Urinary bladder (tissue), 4 donors: ENCODE measurements around the gene NSMCE1. TPM values are rescaled to one million over a fixed set of nuclear protein-coding genes. Genes with fewer than 3 reads are reported as not detected.
"Not testable (repeated sequence)": the region's sequence is repeated elsewhere in the genome, so short reads cannot be mapped to it uniquely, and the experiment has no call there.

ENCODE experiments used
- DNase-seq: peaks from one replicate; pipeline ENCODE4 v3.0.0-alpha.2; 2015; ENCODE audit errors: extremely low spot score
- H3K27ac ChIP-seq: one replicate; pipeline ENCODE4 v1.5.1; 2013; ENCODE audit warnings: low read depth, mild to moderate bottlenecking, moderate library complexity
- H3K36me3 ChIP-seq: one replicate; pipeline ENCODE4 v1.6.1; 2013; ENCODE audit warnings: mild to moderate bottlenecking, moderate library complexity; ENCODE audit not compliant: insufficient read depth
- H3K4me1 ChIP-seq: one replicate; pipeline ENCODE4 v1.6.1; 2013; ENCODE audit warnings: mild to moderate bottlenecking, moderate library complexity; ENCODE audit not compliant: insufficient read depth
- H3K4me3 ChIP-seq: one replicate; pipeline ENCODE4 v1.5.1; 2013; ENCODE audit warnings: low read depth, low read length
- WGBS: extraction: QIAGEN DNeasy Blood & Tissue Kit; methylation state at CpG from one replicate; pipeline ENCODE4 v1.1.7; 2013; 5-methylcytosine and 5-hydroxymethylcytosine counted together
- polyA plus RNA-seq: library from polyadenylated mRNA; stranded (reverse); fragments of 200-250 nt; gene quantifications from one replicate; pipeline ENCODE4 v1.2.3, GENCODE V29; 2013
- total RNA-seq: library from RNA; depleted of rRNA; stranded (reverse); fragments of >200 nt; gene quantifications from one replicate; pipeline ENCODE4 v1.2.3, GENCODE V29; 2014
- donor health status: healthy with polysubstance abuse.
- donor health status: healthy.

The NSMCE1 gene
- total and polyA plus RNA-seq, 2 donors: 33.9 to 76.3 TPM

DNA sequence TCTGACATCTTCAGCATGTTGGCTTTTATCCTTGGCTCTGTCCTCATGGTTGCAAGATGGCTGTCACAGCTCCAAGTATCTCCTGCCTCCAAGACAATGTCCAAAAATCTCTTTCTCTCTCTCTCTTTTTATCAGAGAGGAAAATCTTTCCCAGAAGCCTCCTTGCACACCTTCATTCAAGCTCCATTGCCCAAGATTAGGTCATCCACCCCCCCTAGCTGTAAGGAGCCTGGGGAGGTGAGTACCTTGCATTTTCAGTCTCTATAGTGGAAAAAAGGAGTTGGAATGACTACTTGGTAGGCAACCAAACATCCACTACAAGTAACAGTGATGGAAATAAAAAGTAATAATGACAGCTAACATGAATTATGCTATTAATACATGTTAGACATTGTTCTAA is 22.0 kb upstream of the NSMCE1 start:
- Histone ChIP-seq H3K27ac (no peak overlapping the region), H3K36me3 (no peaks in the 10 kb centered on the region), H3K4me3 (no peak overlapping the region), H3K4me1 (no peaks in the 10 kb centered on the region)
- DNase-seq: no peak

DNA sequence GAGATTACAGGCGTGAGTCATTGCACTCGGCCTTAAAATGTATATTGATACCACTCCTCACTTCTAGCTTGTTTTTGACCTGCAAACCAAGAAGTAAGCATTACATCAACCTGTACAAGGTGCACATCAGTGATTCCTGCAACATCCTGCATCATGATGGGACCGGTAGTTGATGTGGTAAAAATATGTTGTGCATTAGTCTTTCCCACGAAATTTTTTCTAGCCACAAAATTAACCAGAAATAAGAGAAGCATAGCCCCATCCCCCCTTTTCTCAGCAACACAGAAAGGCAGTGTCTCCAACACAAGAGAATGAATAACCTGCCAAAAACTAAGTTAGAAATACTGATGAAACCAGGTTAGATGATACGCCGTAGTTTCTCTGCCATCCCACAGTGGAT is 21.1 kb upstream of the NSMCE1 start:
- DNase-seq: no peak
- H3K4me1 ChIP-seq: no peaks in the 10 kb centered on the region
- H3K36me3 ChIP-seq: no peaks in the 10 kb centered on the region
- WGBS: 85% methylated on average over 6 of the region's 6 CpGs
- no peak overlapping the region for H3K27ac ChIP-seq
- H3K4me3 ChIP-seq: no peak overlapping the region

DNA sequence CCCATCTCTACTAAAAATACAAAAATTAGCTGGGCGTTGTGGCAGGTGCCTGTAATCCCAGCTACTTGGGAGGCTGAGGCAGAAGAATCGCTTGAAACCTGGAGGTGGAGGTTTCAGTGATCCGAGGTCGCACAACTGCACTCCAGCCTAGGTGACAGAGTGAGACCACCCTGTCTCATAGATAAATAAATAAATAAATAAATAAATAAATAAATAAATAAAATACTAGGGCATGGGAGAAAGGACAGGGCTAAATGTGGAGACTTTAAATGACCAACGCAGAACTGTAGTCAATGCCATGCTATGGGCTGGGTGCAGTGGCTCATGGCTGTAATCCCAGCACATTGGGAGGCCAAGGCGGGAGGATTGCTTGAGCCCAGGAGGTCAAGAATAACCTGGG is 19.7 kb upstream of the NSMCE1 start:
- 98% methylated on average over 6 of the region's 6 CpGs for WGBS
- not testable (repeated sequence) for DNase-seq, H3K4me3 ChIP-seq, H3K36me3 ChIP-seq, H3K4me1 ChIP-seq, H3K27ac ChIP-seq

DNA sequence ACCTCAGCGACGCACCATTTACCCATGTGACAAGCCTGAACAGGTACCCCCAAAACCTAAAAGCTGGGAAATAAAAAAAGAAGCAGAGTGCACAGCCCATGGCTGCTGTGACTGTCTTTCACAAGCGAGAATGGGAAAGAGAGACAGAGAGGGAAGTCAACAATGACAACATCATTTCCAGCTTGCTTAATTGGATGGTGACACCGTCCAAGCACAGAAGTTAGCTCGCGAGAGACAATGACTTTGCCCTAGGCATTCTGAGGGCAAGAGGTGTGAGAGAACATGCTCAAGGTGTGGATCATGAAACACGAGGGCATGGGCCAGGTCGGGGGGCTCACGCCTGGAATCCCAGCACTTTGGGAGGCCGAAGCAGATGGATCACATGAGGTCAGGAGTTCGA is 19.3 kb upstream of the NSMCE1 start:
- H3K4me1 ChIP-seq: no peaks in the 10 kb centered on the region
- no peak for DNase-seq
- WGBS: 92% methylated on average over 11 of the region's 11 CpGs
- H3K27ac ChIP-seq: no peak overlapping the region
- H3K4me3 ChIP-seq: no peak overlapping the region
- no peaks in the 10 kb centered on the region for H3K36me3 ChIP-seq

DNA sequence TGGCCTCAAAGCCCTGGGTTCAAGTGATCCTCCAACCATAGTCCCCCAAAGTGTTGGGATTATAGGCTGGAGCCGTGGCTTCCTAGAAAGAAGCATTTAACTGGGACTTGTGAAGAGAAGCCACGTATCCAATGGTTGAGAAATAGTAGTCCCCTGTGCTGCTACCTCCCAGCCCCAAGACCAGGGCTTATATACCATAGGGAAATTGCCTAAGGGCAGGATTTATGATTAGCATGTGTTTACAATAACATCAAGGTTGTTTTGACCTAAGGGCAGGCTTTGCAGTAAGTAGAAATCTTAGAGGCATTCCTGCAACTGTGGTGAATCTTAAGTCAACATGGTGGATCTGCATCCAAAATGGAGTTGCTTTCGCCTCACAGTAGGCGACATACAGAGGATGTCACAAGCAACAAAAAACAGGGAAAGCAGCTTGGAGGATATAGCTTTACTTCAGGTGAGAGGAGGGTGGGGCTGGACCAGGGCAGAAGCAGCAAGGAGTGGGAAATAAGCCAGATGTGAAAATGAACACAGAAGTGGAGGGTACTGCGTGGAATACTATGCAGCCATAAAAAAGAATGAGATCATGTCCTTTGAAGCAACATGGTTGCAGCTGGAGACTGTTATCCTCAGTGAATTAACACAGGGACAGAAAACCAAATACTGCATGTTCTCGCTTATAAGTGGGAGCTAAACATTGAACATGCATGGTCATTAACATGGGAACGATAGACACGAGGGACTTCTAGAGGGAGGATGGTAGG is 18.7 kb upstream of the NSMCE1 start:
- Histone ChIP-seq H3K27ac (no peak overlapping the region), H3K4me1 (no peaks in the 10 kb centered on the region), H3K36me3 (no peaks in the 10 kb centered on the region), H3K4me3 (no peak overlapping the region)
- WGBS: 96% methylated on average over 8 of the region's 8 CpGs
- DNase-seq: no peak

DNA sequence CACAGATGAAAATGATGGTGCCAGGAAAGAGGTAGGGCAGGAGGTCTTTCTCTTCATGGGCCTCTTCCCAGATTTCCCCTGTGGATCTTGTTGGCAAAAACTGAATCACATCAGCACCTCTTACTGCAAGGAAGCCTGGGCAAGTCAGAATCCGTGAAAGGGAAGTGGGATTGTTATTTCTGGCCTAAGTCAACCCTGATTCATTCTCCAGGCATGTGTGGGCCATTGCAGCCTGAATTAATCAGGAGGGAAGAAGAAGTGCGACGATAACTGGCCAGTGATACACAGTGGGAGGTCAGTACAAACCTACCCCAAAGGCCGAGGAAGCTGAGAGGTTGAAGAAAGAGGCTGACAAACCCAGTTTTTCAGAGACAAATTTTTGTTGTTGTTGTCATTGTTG is 17.9 kb upstream of the NSMCE1 start:
- Histone ChIP-seq H3K36me3 (no peaks in the 10 kb centered on the region), H3K4me3 (no peak overlapping the region), H3K4me1 (no peaks in the 10 kb centered on the region), H3K27ac (no peak overlapping the region)
- no peak for DNase-seq
- WGBS: 47% methylated on average over 4 of the region's 4 CpGs

DNA sequence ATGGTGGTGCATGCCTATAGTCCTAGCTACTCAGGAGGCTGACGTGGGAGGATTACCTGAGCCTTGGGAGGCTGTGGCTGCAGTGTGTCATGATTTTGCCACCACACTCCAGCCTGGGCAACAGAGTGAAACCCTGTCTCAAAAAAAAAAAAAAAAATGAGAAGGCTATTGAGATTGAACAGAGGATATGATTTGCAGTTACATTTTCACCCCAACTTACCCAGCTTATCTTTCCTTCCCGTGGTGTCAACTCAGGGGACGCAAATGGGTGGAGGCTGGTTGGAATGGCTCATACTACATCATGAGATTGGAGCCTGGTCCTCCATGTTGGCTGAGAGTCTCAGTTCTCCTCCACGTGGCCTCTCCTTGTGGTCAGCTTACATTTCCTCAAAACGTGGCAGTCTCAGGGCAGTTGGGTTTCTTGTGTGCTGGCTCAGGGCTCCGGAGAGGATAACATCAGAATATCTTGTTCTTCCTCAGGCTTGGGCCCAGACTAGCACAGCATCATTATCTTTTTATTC is 17.2 kb upstream of the NSMCE1 start:
- H3K4me1 ChIP-seq: no peaks in the 10 kb centered on the region
- H3K27ac ChIP-seq: no peak overlapping the region
- no peak for DNase-seq
- no peak overlapping the region for H3K4me3 ChIP-seq
- 81% methylated on average over 6 of the region's 6 CpGs for WGBS
- no peaks in the 10 kb centered on the region for H3K36me3 ChIP-seq

DNA sequence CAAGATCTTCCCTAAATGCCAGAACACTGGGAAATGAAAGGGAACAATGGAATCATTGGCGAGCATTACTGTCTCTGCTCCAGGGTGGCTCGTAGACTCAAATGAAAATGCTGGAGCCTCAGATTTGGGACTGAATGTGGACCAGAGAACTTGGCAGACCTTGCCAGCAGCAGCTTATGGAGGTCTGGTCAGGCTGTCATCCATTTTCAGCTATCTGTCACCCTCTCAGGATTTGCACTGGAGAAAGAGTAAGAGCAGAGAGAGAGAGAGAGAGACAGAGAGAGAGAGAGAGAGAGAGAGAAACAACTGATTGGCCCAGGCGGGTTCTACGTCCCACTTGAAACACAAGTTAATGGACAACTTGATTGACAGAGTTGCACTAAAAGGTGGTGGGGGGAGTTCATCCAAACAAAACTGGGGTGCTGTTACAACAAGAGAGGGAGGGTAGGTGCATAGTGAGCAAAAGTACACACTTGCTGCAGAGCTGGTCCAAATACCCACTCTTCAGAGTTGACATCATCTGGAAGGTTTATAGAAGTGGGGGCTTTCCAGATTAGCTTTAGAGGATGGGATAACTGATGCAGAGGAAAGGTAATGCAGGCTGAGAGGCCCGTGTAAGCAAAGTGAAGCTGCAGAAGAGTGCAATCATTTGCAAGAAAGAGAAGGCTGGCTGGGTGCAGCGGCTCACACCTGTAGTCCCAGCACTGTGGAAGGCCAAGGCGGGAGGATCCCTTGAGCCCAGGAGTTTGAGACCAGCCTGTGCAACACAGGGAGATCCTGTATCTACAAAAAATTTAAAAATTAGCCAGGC is 16.5 kb upstream of the NSMCE1 start:
- Histone ChIP-seq H3K27ac (no peak overlapping the region), H3K4me1 (no peaks in the 10 kb centered on the region), H3K4me3 (no peak overlapping the region), H3K36me3 (no peaks in the 10 kb centered on the region)
- DNase-seq: no peak
- 80% methylated on average over 7 of the region's 7 CpGs for WGBS

DNA sequence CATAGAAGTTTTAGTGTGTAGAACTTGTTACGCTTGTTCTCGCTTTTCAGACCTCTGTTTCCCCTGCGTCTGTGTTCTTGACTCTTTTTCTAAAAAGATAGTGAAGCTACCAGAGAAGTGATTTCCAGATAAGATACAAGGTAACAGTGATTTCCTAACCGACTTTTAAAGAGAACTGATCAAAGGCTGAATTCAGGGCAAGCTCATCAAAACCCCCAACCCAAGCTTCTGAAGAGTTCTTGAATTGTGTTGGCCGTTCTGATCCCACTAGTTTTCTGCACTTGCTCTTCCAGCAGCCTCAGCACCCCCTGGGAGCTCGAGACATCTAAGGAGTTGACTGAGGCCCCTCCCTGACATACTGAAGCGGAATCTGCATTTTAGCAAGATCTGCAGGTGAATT is 12.7 kb upstream of the NSMCE1 start:
- WGBS: 68% methylated on average over 7 of the region's 7 CpGs
- Histone ChIP-seq H3K4me3 (no peak overlapping the region), H3K27ac (no peak overlapping the region), H3K36me3 (no peaks in the 10 kb centered on the region), H3K4me1 (no peaks in the 10 kb centered on the region)
- no peak for DNase-seq

DNA sequence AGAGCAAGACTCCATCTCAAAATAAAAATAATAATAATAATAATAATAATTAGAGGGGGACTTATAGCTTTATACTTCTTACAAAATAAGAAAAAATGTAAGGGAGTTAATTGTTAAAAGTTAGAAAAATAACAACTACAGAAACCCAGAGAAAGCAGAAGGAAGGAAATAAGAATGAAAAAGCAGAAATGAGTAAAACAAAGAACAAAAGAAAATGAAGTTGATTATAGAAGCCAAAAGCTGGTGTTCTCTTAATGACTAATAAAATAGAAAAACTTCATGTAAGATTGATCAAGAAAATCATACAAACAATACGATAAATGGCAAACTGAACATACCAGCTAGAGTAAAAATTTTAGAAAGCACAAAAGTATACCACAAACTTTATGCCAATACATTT is 6.8 kb upstream of the NSMCE1 start:
- no peak for DNase-seq
- no peaks in the 10 kb centered on the region for H3K4me1 ChIP-seq
- WGBS: 91% methylated on average over 1 of the region's 1 CpG

DNA sequence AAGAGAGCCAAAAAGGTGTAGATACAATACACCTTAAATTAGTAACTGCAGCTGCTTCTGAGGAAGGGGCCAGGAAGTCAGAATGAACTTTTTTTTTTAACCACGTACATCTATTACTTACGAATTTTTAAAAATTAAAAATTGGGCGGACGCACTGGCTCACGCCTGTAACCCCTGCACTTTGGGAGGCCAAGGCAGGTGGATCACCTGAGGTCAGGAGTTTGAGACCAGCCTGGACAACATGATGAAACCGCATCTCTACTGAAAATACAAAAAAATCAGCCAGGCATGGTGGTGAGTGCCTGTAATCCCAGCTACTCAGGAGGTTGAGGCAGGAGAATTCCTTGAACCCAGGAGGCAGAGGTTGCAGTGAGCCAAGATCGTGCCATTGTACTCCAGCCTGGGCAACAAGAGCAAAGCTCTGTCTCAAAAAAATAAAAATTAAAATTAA is 5.9 kb upstream of the NSMCE1 start:
- whole genome bisulfite sequencing: 91% methylated on average over 7 of the region's 7 CpGs
- not testable (repeated sequence) for H3K27ac ChIP-seq

More for the DNA sequence above, 6.8 kb upstream of the NSMCE1 start:
- H3K36me3 ChIP-seq: no peaks in the 10 kb centered on the region
- H3K4me3 ChIP-seq: no peak overlapping the region
- H3K27ac ChIP-seq: no peak overlapping the region

DNA sequence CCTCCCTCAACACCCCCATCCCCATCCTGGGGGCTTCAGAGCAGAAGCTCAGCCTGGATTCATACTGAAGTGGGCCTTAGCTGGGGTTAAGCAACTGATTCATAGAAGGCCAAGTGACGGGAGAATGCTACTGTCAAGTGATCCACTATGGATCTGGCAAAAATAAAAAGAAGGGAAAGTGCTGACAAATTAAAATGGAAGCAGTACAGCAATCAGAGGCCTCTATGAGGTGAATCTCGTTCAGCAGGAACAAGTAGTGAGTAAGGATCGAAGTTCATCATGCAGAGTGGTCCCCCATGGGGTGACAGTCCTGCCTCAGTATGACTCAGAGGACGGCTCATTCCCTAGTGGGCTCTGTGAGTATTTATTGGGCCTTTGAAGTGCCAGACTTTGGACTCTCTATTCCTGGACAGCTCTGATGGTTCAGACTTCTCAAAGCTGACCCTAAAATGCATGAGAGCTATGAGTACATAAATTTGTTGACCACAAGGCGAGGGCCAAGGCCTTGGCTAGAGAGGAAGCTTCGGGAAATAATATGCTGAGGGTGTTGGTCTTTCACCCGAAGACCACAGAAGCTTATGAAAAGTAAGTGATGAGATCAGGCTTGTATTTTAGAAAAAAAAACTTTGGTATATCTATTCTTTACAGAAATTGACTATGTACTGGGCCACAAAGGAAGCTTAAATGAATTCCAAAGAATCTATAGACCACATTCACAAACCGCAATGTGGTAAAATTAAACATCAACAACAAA is 5.3 kb upstream of the NSMCE1 start:
- H3K4me3 ChIP-seq: no peak overlapping the region
- no peak overlapping the region for H3K27ac ChIP-seq
- no peaks in the 10 kb centered on the region for H3K4me1 ChIP-seq
- DNase-seq: no peak
- 77% methylated on average over 8 of the region's 8 CpGs for whole genome bisulfite sequencing
- H3K36me3 ChIP-seq: no peaks in the 10 kb centered on the region

More for the DNA sequence above, 5.9 kb upstream of the NSMCE1 start:
- H3K4me1 ChIP-seq, H3K36me3 ChIP-seq, DNase-seq, H3K4me3 ChIP-seq: not testable (repeated sequence)

DNA sequence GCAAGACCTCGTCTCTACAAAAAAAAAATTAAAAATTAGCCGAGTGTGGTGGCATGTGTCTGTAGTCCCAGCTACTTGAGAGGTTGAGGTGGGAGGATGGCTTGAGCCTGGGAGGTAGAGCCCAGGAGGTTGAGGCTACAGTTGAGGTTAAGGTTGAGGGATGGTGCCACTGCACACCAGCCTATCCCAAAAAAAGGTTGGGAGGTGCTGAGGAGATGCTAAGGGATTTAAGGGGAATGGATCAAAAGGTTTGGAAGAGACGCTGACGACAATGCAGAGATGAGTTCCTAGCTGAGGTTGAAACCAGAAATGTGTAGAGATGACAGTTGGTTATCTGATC is 4.7 kb upstream of the NSMCE1 start:
- Histone ChIP-seq H3K4me3 (no peak overlapping the region), H3K36me3 (no peaks in the 10 kb centered on the region), H3K4me1 (no peaks in the 10 kb centered on the region), H3K27ac (no peak overlapping the region)
- DNase-seq: no peak
- 89% methylated on average over 4 of the region's 4 CpGs for WGBS
